GM23338 (cell line): ENCODE data around the gene TAF7L. TPM values are rescaled to one million over a fixed set of nuclear protein-coding genes. Genes with fewer than 3 reads are reported as not detected.
"Not testable (repeated sequence)": the region's sequence is repeated elsewhere in the genome, so short reads cannot be mapped to it uniquely, and the experiment has no call there.

ENCODE experiments used
- ATAC-seq: fragments of 200-7000 bp; cut with Tn5 transposase; 3 replicates; pipeline ENCODE4 v1.9.1; 2020
- DNase-seq: peaks from one replicate; pipeline ENCODE4 v3.0.0-alpha.2; 2015; ENCODE audit warnings: low spot score
- H2AFZ ChIP-seq: fragments of 200-600 bp; sonication (generic); 2 replicates; pipeline ENCODE4 v1.8.0; 2016; ENCODE audit warnings: antibody characterized with exemption, mild to moderate bottlenecking, moderate library complexity
- H3F3A ChIP-seq: fragments of 200-600 bp; sonication (generic); replicated peaks from 2 replicates; pipeline ENCODE4 v1.8.0; 2017; ENCODE audit warnings: antibody characterized with exemption, mixed run types, low read depth
- H3K27ac ChIP-seq: fragments of 200-600 bp; sonication (generic); 2 replicates; pipeline ENCODE4 v1.6.1; 2016; ENCODE audit warnings: low read depth
- H3K27me3 ChIP-seq: fragments of 200-600 bp; sonication (generic); 2 replicates; pipeline ENCODE4 v1.8.0; 2016; ENCODE audit warnings: mild to moderate bottlenecking, mixed run types, moderate library complexity; ENCODE audit not compliant: insufficient read depth
- H3K36me3 ChIP-seq: fragments of 200-600 bp; sonication (generic); 2 replicates; pipeline ENCODE4 v1.8.0; 2016; ENCODE audit warnings: mild to moderate bottlenecking; ENCODE audit not compliant: insufficient read depth
- H3K4me1 ChIP-seq: fragments of 200-600 bp; sonication (generic); 2 replicates; pipeline ENCODE4 v1.8.0; 2016; ENCODE audit warnings: mild to moderate bottlenecking, moderate library complexity; ENCODE audit not compliant: insufficient read depth
- H3K4me2 ChIP-seq: fragments of 200-600 bp; sonication (generic); 2 replicates; pipeline ENCODE4 v1.7.1; 2017; ENCODE audit warnings: mixed run types
- H3K4me3 ChIP-seq: fragments of 200-600 bp; sonication (generic); 2 replicates; pipeline ENCODE4 v1.6.1; 2016; ENCODE audit warnings: mixed run types
- H3K79me2 ChIP-seq: fragments of 200-600 bp; sonication (generic); replicated peaks from 2 replicates; pipeline ENCODE4 v1.8.0; 2017; ENCODE audit warnings: mild to moderate bottlenecking; ENCODE audit not compliant: insufficient read depth
- H3K9me2 ChIP-seq: fragments of 200-600 bp; sonication (generic); 2 replicates; pipeline ENCODE4 v1.8.0; 2017; ENCODE audit not compliant: insufficient read depth
- H4K20me1 ChIP-seq: fragments of 200-600 bp; sonication (generic); replicated peaks from 2 replicates; pipeline ENCODE4 v1.8.0; 2017; ENCODE audit warnings: mild to moderate bottlenecking; ENCODE audit not compliant: insufficient read depth
- H3K27ac Mint-ChIP-seq: 2 replicates; pipeline ENCODE4 v1.8.0; 2020; ENCODE audit warnings: inconsistent platforms, mild to moderate bottlenecking, moderate library complexity, mixed read lengths
- H3K27me3 Mint-ChIP-seq: 3 replicates; pipeline ENCODE4 v1.8.0; 2022; ENCODE audit warnings: low read depth, mild to moderate bottlenecking, moderate library complexity, mixed read lengths, inconsistent platforms; ENCODE audit not compliant: insufficient read depth, poor library complexity
- H3K36me3 Mint-ChIP-seq: 3 replicates; pipeline ENCODE4 v1.8.0; 2021; ENCODE audit warnings: low read depth, mild to moderate bottlenecking, inconsistent platforms, moderate library complexity, mixed read lengths
- H3K4me1 Mint-ChIP-seq: 3 replicates; pipeline ENCODE4 v1.8.0; 2020; ENCODE audit warnings: mild to moderate bottlenecking, inconsistent platforms, mixed read lengths
- H3K4me3 Mint-ChIP-seq: 3 replicates; pipeline ENCODE4 v1.8.0; 2021; ENCODE audit warnings: moderate library complexity, mild to moderate bottlenecking, inconsistent platforms, mixed read lengths
- H3K9me3 Mint-ChIP-seq: 3 replicates; pipeline ENCODE4 v1.8.0; 2020; ENCODE audit warnings: moderate library complexity, mild to moderate bottlenecking, inconsistent platforms, mixed read lengths
- CTCF ChIP-seq, 2 experiments: fragments of 200-600 bp in 1 of 2; sonication (generic) in 1 of 2; conservative IDR thresholded peaks; 2 replicates each; pipeline versions ENCODE4 v1.5.1 to v1.6.1; 2016 to 2017; ENCODE audit warnings: antibody characterized with exemption in 2 of 2, low read depth in 2 of 2, mild to moderate bottlenecking in 2 of 2, moderate library complexity in 1 of 2
- EZH2 ChIP-seq: fragments of 200-600 bp; sonication (generic); IDR thresholded peaks from one replicate; pipeline ENCODE4 v1.8.0; 2017; ENCODE audit warnings: antibody characterized with exemption, mild to moderate bottlenecking, low read depth; ENCODE audit not compliant: unreplicated experiment
- JUNB ChIP-seq: IDR thresholded peaks from one replicate; pipeline ENCODE4 v1.6.1; 2016; ENCODE audit warnings: antibody characterized with exemption; ENCODE audit not compliant: unreplicated experiment
- NANOG ChIP-seq: IDR thresholded peaks from 2 replicates; pipeline ENCODE4 v1.6.1; 2016; ENCODE audit warnings: antibody characterized with exemption, borderline replicate concordance
- POLR2AphosphoS5 ChIP-seq: IDR thresholded peaks from 2 replicates; pipeline ENCODE4 v1.6.1; 2016; ENCODE audit warnings: antibody characterized with exemption, low read depth
- STAT1 ChIP-seq: IDR thresholded peaks from one replicate; pipeline ENCODE4 v1.6.1; 2016; ENCODE audit warnings: antibody characterized with exemption; ENCODE audit not compliant: unreplicated experiment
- ZNF114 ChIP-seq: fragments of 250-450 bp; sonication (Bioruptor Pico); IDR thresholded peaks from 2 replicates; pipeline ENCODE4 v1.5.0; 2020; ENCODE audit warnings: mild to moderate bottlenecking, moderate library complexity
- ZNF462 ChIP-seq: fragments of 250-450 bp; sonication (Bioruptor Pico); IDR thresholded peaks from 2 replicates; pipeline ENCODE4 v1.5.0; 2020; ENCODE audit warnings: mild to moderate bottlenecking, moderate library complexity
- polyA plus RNA-seq: library from polyadenylated mRNA; unstranded; fragments of >200 nt; fragmentation: Nextera tagmentation; extraction: Ambion mirVana; gene quantifications from 2 replicates; pipeline ENCODE4 v1.2.1, GENCODE V29; 2016
- total RNA-seq: library from RNA; depleted of rRNA; stranded (reverse); fragments of >200 nt; shearing (Covaris generic); gene quantifications from 2 replicates; pipeline ENCODE4 v1.2.3, GENCODE V29; 2014

Gene TAF7L
- total and polyA plus RNA-seq, 2 experiments from 2014 or later, result 0.66 TPM; not detected in 1

GRCh38 chrX:101334310-101334709 lies 43.2 kb upstream of the TAF7L start:
- not testable (repeated sequence) for H3K36me3 Mint-ChIP-seq, H3K4me1 Mint-ChIP-seq, H4K20me1 ChIP-seq, DNase-seq, H3K27me3 ChIP-seq, H3F3A ChIP-seq, H3K9me2 ChIP-seq, H3K4me2 ChIP-seq, H3K27ac Mint-ChIP-seq, H3K4me3 ChIP-seq, H2AFZ ChIP-seq, H3K9me3 Mint-ChIP-seq, ATAC-seq, H3K27me3 Mint-ChIP-seq, H3K4me1 ChIP-seq, H3K4me3 Mint-ChIP-seq, H3K79me2 ChIP-seq, H3K27ac ChIP-seq, H3K36me3 ChIP-seq

- not testable (repeated sequence) for H3K4me1 Mint-ChIP-seq, H3K4me1 ChIP-seq, H2AFZ ChIP-seq, H3K27me3 ChIP-seq, H3K9me3 Mint-ChIP-seq, H3F3A ChIP-seq, H3K4me2 ChIP-seq, H3K27ac Mint-ChIP-seq, H4K20me1 ChIP-seq, H3K27me3 Mint-ChIP-seq, H3K36me3 ChIP-seq, H3K4me3 ChIP-seq, H3K36me3 Mint-ChIP-seq, DNase-seq, H3K9me2 ChIP-seq, H3K27ac ChIP-seq, H3K79me2 ChIP-seq, H3K4me3 Mint-ChIP-seq, ATAC-seq
Measured at GRCh38 chrX:101326600-101326999, 35.5 kb upstream of the TAF7L start.

GRCh38 chrX:101303790-101304189 lies 12.7 kb upstream of the TAF7L start:
- ATAC-seq (no peak), DNase-seq (no peak)
- TF ChIP-seq ZNF462 (CRISPR knock-in tag), result no peak
- no peak for TF ChIP-seq NANOG
- TF ChIP-seq JUNB, result no peak
- TF ChIP-seq ZNF114 (CRISPR knock-in tag), result no peak
- TF ChIP-seq EZH2, result no peak
- TF ChIP-seq STAT1, result no peak
- no peak for TF ChIP-seq POLR2AphosphoS5
- no peak for TF ChIP-seq CTCF (conservative IDR thresholded peaks at IDR 0.05; ENCODE audit: low read depth in 2 of 2)
- H4K20me1 ChIP-seq, result no peaks in the 10 kb centered on the region
- Mint-ChIP-seq H3K4me3 (no peak overlapping the region), H3K36me3 (no peaks in the 10 kb centered on the region), H3K27me3 (peaks cover 3% of the 10 kb centered on the region), H3K4me1 (no peaks in the 10 kb centered on the region), H3K9me3 (no peaks in the 10 kb centered on the region), H3K27ac (no peak overlapping the region)
- H3K4me3 ChIP-seq, result no peak overlapping the region
- no peaks in the 10 kb centered on the region for H3K36me3 ChIP-seq
- no peaks in the 10 kb centered on the region for H3K9me2 ChIP-seq
- H3F3A ChIP-seq, result no peaks in the 10 kb centered on the region
- H3K27me3 ChIP-seq, result no peaks in the 10 kb centered on the region
- no peak overlapping the region for H2AFZ ChIP-seq
- H3K4me2 ChIP-seq, result no peak overlapping the region
- no peaks in the 10 kb centered on the region for H3K79me2 ChIP-seq
- no peak overlapping the region for H3K27ac ChIP-seq
- H3K4me1 ChIP-seq, result no peaks in the 10 kb centered on the region
